Prostate gland (tissue), 2 donors: ENCODE data around the gene LYPD8. TPM values are rescaled to one million over a fixed set of nuclear protein-coding genes. Genes with fewer than 3 reads are reported as not detected.

Experiments used
- DNase-seq: peaks from one replicate; pipeline ENCODE4 v3.0.0-alpha.2; 2019; ENCODE audit warnings: low spot score
- H3K27ac ChIP-seq, 2 donors: fragments of 200-600 bp; sonication (generic); 2 replicates each; pipeline ENCODE4 v1.5.1; 2017 to 2019
- H3K27me3 ChIP-seq: fragments of 200-600 bp; sonication (generic); replicated peaks from 2 replicates; pipeline ENCODE4 v1.5.1; 2019; ENCODE audit not compliant: insufficient read depth
- H3K36me3 ChIP-seq, 2 donors: fragments of 200-600 bp; sonication (generic); 1 replicate in 1 of 2; 2 replicates in 1 of 2; pipeline versions ENCODE4 v1.5.1 to v1.8.1; 2017 to 2019
- H3K4me1 ChIP-seq: fragments of 200-600 bp; sonication (generic); replicated peaks from 2 replicates; pipeline ENCODE4 v1.5.1; 2019
- H3K4me3 ChIP-seq, 2 donors: fragments of 200-600 bp; sonication (generic); 2 replicates each; pipeline ENCODE4 v1.5.1; 2017 to 2019
- H3K9me3 ChIP-seq: fragments of 200-600 bp; sonication (generic); 2 replicates; pipeline ENCODE4 v1.5.1; 2017
- CTCF ChIP-seq, 4 experiments: fragments of 200-600 bp in 2 of 4; fragments of 450-650 bp in 2 of 4; sonication (generic) in 2 of 4; IDR thresholded peaks; 1 replicate in 3 of 4; 2 replicates in 1 of 4; pipeline ENCODE4 v1.5.1; 2016 to 2019; ENCODE audit warnings: antibody characterized with exemption in 4 of 4, mild to moderate bottlenecking in 2 of 4, moderate library complexity in 2 of 4
- POLR2A ChIP-seq: fragments of 450-650 bp; IDR thresholded peaks from one replicate; pipeline ENCODE4 v1.6.1; 2016; ENCODE audit warnings: antibody characterized with exemption, mild to moderate bottlenecking
- POLR2AphosphoS5 ChIP-seq: sonication (generic); formaldehyde crosslinking; IDR thresholded peaks from one replicate; pipeline ENCODE4 v1.6.1; 2017; ENCODE audit warnings: antibody characterized with exemption
- WGBS: methylation state at CpG from one replicate; pipeline ENCODE4 v1.1.5; 2018; 5-methylcytosine and 5-hydroxymethylcytosine counted together
- intact Hi-C: fragments of 100-400 bp; cut with DNase I; formaldehyde crosslinking; loops from one replicate; pipeline ENCODE4 v1.14.2; 2022
- total RNA-seq, 2 donors: library from RNA; depleted of rRNA; stranded (reverse); fragments of >200 nt; gene quantifications; one replicate each; pipeline ENCODE4 v1.1.0, GENCODE V29; 2016

LYPD8 gene
- total RNA-seq, 2 donors from 2014 or later, result not detected

DNA sequence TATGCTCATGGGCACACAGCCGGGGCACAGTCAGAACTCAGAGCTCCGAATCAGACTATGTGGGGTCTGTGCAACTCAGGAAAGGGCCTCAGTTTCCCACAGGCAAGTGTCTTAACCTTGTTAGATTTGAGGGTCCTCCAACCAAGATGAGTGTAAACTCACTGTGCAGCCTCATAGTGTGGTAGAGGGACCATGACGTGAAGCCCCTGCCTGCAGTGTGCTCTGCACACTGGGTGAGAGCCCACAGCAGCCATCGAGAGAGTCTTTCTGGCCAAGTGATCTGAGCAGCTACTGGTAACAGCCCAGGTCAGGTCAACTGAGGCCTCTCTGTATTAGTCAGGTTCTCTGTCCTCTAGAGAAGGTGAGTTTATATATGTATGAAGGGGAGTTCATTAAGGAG is 592 bp upstream of the LYPD8 start:
- TF ChIP-seq CTCF (IDR thresholded peaks at IDR 0.05), result no peak
- TF ChIP-seq POLR2AphosphoS5, result no peak
- no peak for TF ChIP-seq POLR2A
- 85% methylated on average over 4 of the region's 4 CpGs for WGBS
- Histone ChIP-seq H3K27ac (no peak overlapping the region), H3K4me1 (no peaks in the 10 kb centered on the region), H3K36me3 (no peaks in the 10 kb centered on the region), H3K9me3 (no peaks in the 10 kb centered on the region), H3K27me3 (no peaks in the 10 kb centered on the region), H3K4me3 (no peak overlapping the region)
- no peak for DNase-seq
- intact Hi-C loops, result no loop called here

GRCh38 chr1:248753708-248754280 is 1.8 kb downstream of the LYPD8 start:
- no peak overlapping the region for H3K27ac ChIP-seq
- intact Hi-C loops, result no loop called here
- DNase-seq, result no peak
- no peaks in the 10 kb centered on the region for H3K36me3 ChIP-seq
- no peaks in the 10 kb centered on the region for H3K4me1 ChIP-seq
- no peak for TF ChIP-seq POLR2AphosphoS5
- no peak for TF ChIP-seq POLR2A
- TF ChIP-seq CTCF (IDR thresholded peaks at IDR 0.05), result no peak
- no peak overlapping the region for H3K4me3 ChIP-seq
- 98% methylated on average over 2 of the region's 2 CpGs for WGBS
- H3K27me3 ChIP-seq, result no peaks in the 10 kb centered on the region
- H3K9me3 ChIP-seq, result no peaks in the 10 kb centered on the region

DNA sequence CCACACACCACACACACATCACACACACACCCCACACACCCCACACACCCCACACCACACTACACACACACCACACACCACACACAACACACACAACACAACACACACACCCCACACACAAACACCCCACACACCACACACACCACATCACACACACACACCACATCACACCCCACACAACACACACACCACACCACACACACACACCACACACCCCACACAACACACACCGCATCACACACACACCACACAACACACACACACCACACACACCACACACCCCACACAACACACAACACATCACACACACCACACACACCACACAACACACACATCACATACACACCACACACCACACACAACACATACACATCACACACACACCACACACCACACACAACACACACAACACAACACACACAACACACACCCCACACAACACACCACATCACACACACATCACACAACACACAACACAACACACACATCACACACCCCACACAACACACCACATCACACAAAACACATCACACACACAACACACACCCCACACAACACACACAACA is 2.4 kb downstream of the LYPD8 start:
- no peak overlapping the region for H3K4me3 ChIP-seq
- 79% methylated on average over 1 of the region's 1 CpG for WGBS

DNA sequence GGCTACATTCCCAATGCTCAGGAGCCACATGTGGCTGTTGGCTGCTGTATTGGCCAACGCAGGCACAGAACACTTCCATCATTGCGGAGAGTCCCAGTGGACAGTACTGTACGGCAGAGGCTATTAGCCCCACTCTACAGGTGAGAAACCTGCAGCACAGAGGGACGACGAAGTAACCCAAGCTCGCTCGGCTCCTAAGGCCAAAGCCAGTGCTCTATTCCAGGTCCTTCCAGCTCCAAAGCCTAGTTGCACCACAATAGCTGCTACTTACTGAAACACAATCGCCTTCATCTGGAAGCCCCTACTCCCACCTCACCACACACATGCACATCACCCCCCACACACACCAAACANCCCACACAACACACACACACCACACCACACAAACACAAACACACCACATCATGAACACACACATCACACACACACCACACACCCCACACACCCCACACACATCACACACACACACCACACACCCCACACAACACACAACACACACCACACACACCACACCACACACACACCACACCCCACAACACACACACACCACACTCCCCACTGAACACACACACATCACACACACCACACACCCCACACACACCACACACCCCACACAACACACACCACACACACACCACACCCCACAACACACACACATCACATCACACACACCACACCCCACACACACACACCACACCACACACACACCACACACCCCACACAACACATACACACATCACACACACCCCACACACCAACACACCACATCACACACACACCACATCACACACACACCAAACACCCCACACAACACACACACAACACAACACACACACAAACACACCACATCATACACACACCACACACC is 3.2 kb downstream of the LYPD8 start:
- H3K9me3 ChIP-seq, result no peaks in the 10 kb centered on the region
- no peaks in the 10 kb centered on the region for H3K27me3 ChIP-seq
- intact Hi-C loops, result no loop called here
- H3K4me3 ChIP-seq, result no peak overlapping the region
- no peaks in the 10 kb centered on the region for H3K4me1 ChIP-seq
- no peak for TF ChIP-seq POLR2AphosphoS5
- no peak overlapping the region for H3K27ac ChIP-seq
- no peak for DNase-seq
- 78% methylated on average over 8 of the region's 8 CpGs for WGBS
- no peaks in the 10 kb centered on the region for H3K36me3 ChIP-seq

More for the DNA sequence above, 2.4 kb downstream of the LYPD8 start:
- Histone ChIP-seq H3K4me1 (no peaks in the 10 kb centered on the region), H3K9me3 (no peaks in the 10 kb centered on the region), H3K27me3 (no peaks in the 10 kb centered on the region), H3K27ac (no peak overlapping the region), H3K36me3 (no peaks in the 10 kb centered on the region)
- intact Hi-C loops, result no loop called here
- TF ChIP-seq POLR2AphosphoS5, result no peak
- TF ChIP-seq POLR2A, result no peak
- no peak for TF ChIP-seq CTCF (IDR thresholded peaks at IDR 0.05)
- DNase-seq, result no peak

DNA sequence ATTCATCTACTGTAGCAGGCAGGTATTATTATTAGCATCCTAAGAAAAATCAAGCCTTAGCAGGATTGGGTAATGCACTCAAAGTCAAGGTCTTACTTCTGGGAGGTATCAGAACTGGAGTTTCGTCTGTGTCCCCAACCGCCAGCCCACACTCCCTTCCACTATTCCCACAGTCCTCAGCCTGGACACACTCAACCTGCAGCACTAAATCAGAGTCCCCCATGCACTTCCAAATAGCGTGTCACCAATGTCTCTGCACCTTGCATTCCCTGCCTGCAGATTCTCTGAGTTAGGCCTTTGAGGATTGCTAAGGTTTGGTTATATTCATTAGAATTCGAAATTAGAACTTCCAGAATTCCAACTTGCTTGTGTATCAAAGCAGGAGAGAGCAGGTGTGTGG is 3.9 kb downstream of the LYPD8 start:
- TF ChIP-seq POLR2A (no peak), POLR2AphosphoS5 (no peak), CTCF (IDR thresholded peaks at IDR 0.05) (no peak)

More for the DNA sequence above, 3.9 kb downstream of the LYPD8 start:
- intact Hi-C loops, result no loop called here
- no peak for DNase-seq
- Histone ChIP-seq H3K4me1 (no peaks in the 10 kb centered on the region), H3K9me3 (no peaks in the 10 kb centered on the region), H3K27ac (no peak overlapping the region), H3K4me3 (no peak overlapping the region), H3K27me3 (no peaks in the 10 kb centered on the region), H3K36me3 (no peaks in the 10 kb centered on the region)
- 80% methylated on average over 4 of the region's 4 CpGs for WGBS
